GM19463 (cell line): Measurements from ENCODE around the gene CA10.

ENCODE experiments used
- ATAC-seq: cut with Tn5 transposase; IDR thresholded peaks from one replicate; pipeline ENCODE4 v1.9.1; 2021; ENCODE audit warnings: mild to moderate bottlenecking, moderate library complexity; ENCODE audit not compliant: unreplicated experiment

The CA10 gene

GRCh38 chr17:51820766-51821165 lies 337.7 kb downstream of the CA10 start:
- ATAC-seq: no peak

GRCh38 chr17:51820252-51820651 lies 338.3 kb downstream of the CA10 start:
- no peak for ATAC-seq

- ATAC-seq: no peak
Measured at GRCh38 chr17:51819341-51820219, 338.9 kb downstream of the CA10 start.

GRCh38 chr17:51818777-51819176 lies 339.7 kb downstream of the CA10 start:
- ATAC-seq: no peak

GRCh38 chr17:51817955-51818354 lies 340.6 kb downstream of the CA10 start:
- ATAC-seq: no peak

GRCh38 chr17:51817117-51817516 lies 341.4 kb downstream of the CA10 start:
- ATAC-seq: no peak

- no peak for ATAC-seq
Measured at GRCh38 chr17:51815097-51815496, 343.4 kb downstream of the CA10 start.

- no peak for ATAC-seq
Measured at GRCh38 chr17:51814521-51814920, 344.0 kb downstream of the CA10 start.

GRCh38 chr17:51813784-51814174 lies 344.7 kb downstream of the CA10 start:
- no peak for ATAC-seq

GRCh38 chr17:51813140-51813783 lies 345.3 kb downstream of the CA10 start:
- ATAC-seq: no peak

- no peak for ATAC-seq
Measured at GRCh38 chr17:51807460-51807859, 351.1 kb downstream of the CA10 start.

- ATAC-seq: no peak
Measured at GRCh38 chr17:51805765-51806164, 352.7 kb downstream of the CA10 start.

- ATAC-seq: no peak
Measured at GRCh38 chr17:51805185-51805584, 353.3 kb downstream of the CA10 start.

- ATAC-seq: no peak
Measured at GRCh38 chr17:51803161-51803560, 355.4 kb downstream of the CA10 start.

- no peak for ATAC-seq
Measured at GRCh38 chr17:51802544-51802943, 356.0 kb downstream of the CA10 start.

- no peak for ATAC-seq
Measured at GRCh38 chr17:51801626-51802025, 356.9 kb downstream of the CA10 start.

GRCh38 chr17:51799981-51800380 lies 358.5 kb downstream of the CA10 start:
- ATAC-seq: no peak

- ATAC-seq: no peak
Measured at GRCh38 chr17:51799240-51799639, 359.3 kb downstream of the CA10 start.

GRCh38 chr17:51797150-51797549 lies 361.4 kb downstream of the CA10 start:
- ATAC-seq: no peak

GRCh38 chr17:51796026-51796425 lies 362.5 kb downstream of the CA10 start:
- ATAC-seq: no peak

- no peak for ATAC-seq
Measured at GRCh38 chr17:51795401-51795800, 363.1 kb downstream of the CA10 start.

GRCh38 chr17:51794466-51794865 lies 364.0 kb downstream of the CA10 start:
- ATAC-seq: no peak
